H1 (cell line): ENCODE data around the gene VPS37C. TPM values are rescaled to one million over a fixed set of nuclear protein-coding genes. Genes with fewer than 3 reads are reported as not detected.

Experiments
- CTCF ChIA-PET: fragments of 300-600 bp; sonication (Branson Sonifier 250); formaldehyde crosslinking; loops from one replicate; lab custom pipeline; 2021; ENCODE audit not compliant: partially characterized antibody; lab: Charles Lee
- POLR2A ChIA-PET: fragments of 300-600 bp; sonication (Branson Sonifier 250); formaldehyde crosslinking; loops from one replicate; lab custom pipeline; 2021; ENCODE audit warnings: inconsistent platforms; ENCODE audit not compliant: partially characterized antibody; lab: Charles Lee
- DNase-seq, 2 experiments: peaks; one replicate each; pipeline versions ENCODE4 v3.0.0 to v3.0.0-alpha.2; 2010 to 2022; ENCODE audit warnings: low spot score in 2 of 2, low read depth in 1 of 2, mixed read lengths in 1 of 2
- FAIRE-seq: peaks from 2 replicates; lab custom pipeline; 2011; peaks lifted over from hg19 to GRCh38; lab: Jason Lieb, UNC
- H2AFZ ChIP-seq: 2 replicates; pipeline ENCODE4 v1.8.1; 2012; ENCODE audit warnings: low read length, inconsistent platforms
- H2AK5ac ChIP-seq: 2 replicates; pipeline ENCODE4 v1.6.1; 2013; ENCODE audit warnings: low read depth, low read length
- H2BK120ac ChIP-seq: replicated peaks from 2 replicates; pipeline ENCODE3; 2013; ENCODE audit warnings: low read depth, low read length, inconsistent platforms
- H2BK12ac ChIP-seq: 2 replicates; pipeline ENCODE4 v1.6.1; 2013; ENCODE audit warnings: low read depth, low read length
- H2BK15ac ChIP-seq: 2 replicates; pipeline ENCODE4 v1.6.1; 2013; ENCODE audit warnings: low read length
- H2BK20ac ChIP-seq: 2 replicates; pipeline ENCODE4 v1.6.1; 2013; ENCODE audit warnings: low read length
- H2BK5ac ChIP-seq: 2 replicates; pipeline ENCODE4 v1.6.1; 2013; ENCODE audit warnings: low read depth, low read length
- H3K14ac ChIP-seq: 2 replicates; pipeline ENCODE4 v1.6.1; 2013; ENCODE audit warnings: inconsistent platforms; ENCODE audit not compliant: insufficient read length
- H3K18ac ChIP-seq: 2 replicates; pipeline ENCODE4 v1.6.1; 2013; ENCODE audit warnings: low read length; ENCODE audit errors: extremely low read depth
- H3K23ac ChIP-seq: 2 replicates; pipeline ENCODE4 v1.6.1; 2013; ENCODE audit warnings: inconsistent platforms; ENCODE audit not compliant: insufficient read length
- H3K23me2 ChIP-seq: 2 replicates; pipeline ENCODE4 v1.6.1; 2013; ENCODE audit warnings: low read depth, low read length
- H3K27ac ChIP-seq: 2 replicates; pipeline ENCODE4 v1.6.1; 2011; ENCODE audit warnings: low read depth, low read length, inconsistent platforms
- H3K27me3 ChIP-seq, 4 experiments: replicated peaks in 1 of 4; 1 replicate in 1 of 4; 2 replicates in 3 of 4; pipeline versions ENCODE4 v1.6.1 to v1.8.1; 2011 to 2013; ENCODE audit warnings: low read length in 3 of 4, mild to moderate bottlenecking in 3 of 4, inconsistent platforms in 2 of 4, mixed read lengths in 2 of 4, moderate library complexity in 1 of 4; ENCODE audit not compliant: control insufficient read depth in 3 of 4, insufficient read depth in 3 of 4; ENCODE audit errors: extremely low read depth in 1 of 4
- H3K36me3 ChIP-seq, 4 experiments: 2 replicates each; pipeline versions ENCODE4 v1.6.1 to v1.8.1; 2011 to 2013; ENCODE audit warnings: mild to moderate bottlenecking in 4 of 4, low read length in 3 of 4, moderate library complexity in 2 of 4, control low read depth in 1 of 4, inconsistent platforms in 1 of 4; ENCODE audit not compliant: insufficient read depth in 4 of 4, control insufficient read depth in 2 of 4
- H3K4ac ChIP-seq: replicated peaks from 2 replicates; pipeline ENCODE3; 2013; ENCODE audit warnings: low read length, low read depth, mixed read lengths, inconsistent platforms; ENCODE audit not compliant: insufficient read length
- H3K4me1 ChIP-seq, 4 experiments: replicated peaks in 1 of 4; 1 replicate in 1 of 4; 2 replicates in 3 of 4; pipeline versions ENCODE4 v1.6.1 to v1.8.1; 2011 to 2013; ENCODE audit warnings: low read length in 3 of 4, inconsistent platforms in 2 of 4, mixed read lengths in 1 of 4; ENCODE audit not compliant: insufficient read depth in 4 of 4, control insufficient read depth in 3 of 4
- H3K4me2 ChIP-seq, 2 experiments: 2 replicates each; pipeline versions ENCODE4 v1.6.1 to v1.8.1; 2011 to 2013; ENCODE audit warnings: low read depth in 2 of 2, low read length in 2 of 2, control low read depth in 1 of 2, inconsistent platforms in 1 of 2, mild to moderate bottlenecking in 1 of 2; ENCODE audit not compliant: insufficient read depth in 1 of 2
- H3K4me3 ChIP-seq, 4 experiments: fragments of 200-600, 300-600 bp in 1 of 4; sonication (generic), shearing (Covaris generic), sonication (Bioruptor Twin) in 1 of 4; 2 replicates each; pipeline versions ENCODE4 v1.5.1 to v1.8.1; 2011 to 2016; ENCODE audit warnings: low read length in 4 of 4, low read depth in 3 of 4, control low read depth in 2 of 4, inconsistent platforms in 2 of 4, mild to moderate bottlenecking in 2 of 4, mixed read lengths in 1 of 4, moderate library complexity in 1 of 4; ENCODE audit not compliant: insufficient read depth in 2 of 4; ENCODE audit errors: extremely low read depth in 1 of 4
- H3K56ac ChIP-seq: replicated peaks from 2 replicates; pipeline ENCODE3; 2013; ENCODE audit warnings: low read depth, mild to moderate bottlenecking, mixed read lengths, low read length, inconsistent platforms; ENCODE audit not compliant: insufficient read length
- H3K79me1 ChIP-seq: 2 replicates; pipeline ENCODE4 v1.6.1; 2013; ENCODE audit warnings: low read depth, low read length, control low read depth
- H3K79me2 ChIP-seq, 2 experiments: 2 replicates each; pipeline versions ENCODE4 v1.6.1 to v1.8.1; 2012 to 2013; ENCODE audit warnings: low read length in 2 of 2, mild to moderate bottlenecking in 2 of 2, inconsistent platforms in 1 of 2; ENCODE audit not compliant: insufficient read depth in 2 of 2, control insufficient read depth in 1 of 2
- H3K9ac ChIP-seq, 4 experiments: replicated peaks in 1 of 4; 1 replicate in 1 of 4; 2 replicates in 3 of 4; pipeline versions ENCODE4 v1.6.1 to v1.8.1; 2011 to 2013; ENCODE audit warnings: low read depth in 3 of 4, low read length in 3 of 4, control low read depth in 2 of 4, mild to moderate bottlenecking in 2 of 4, moderate library complexity in 2 of 4, inconsistent platforms in 1 of 4; ENCODE audit errors: extremely low read depth in 1 of 4
- H3K9me3 ChIP-seq, 2 experiments: 2 replicates each; pipeline versions ENCODE4 v1.6.1 to v1.8.1; 2012 to 2013; ENCODE audit warnings: mild to moderate bottlenecking in 2 of 2, moderate library complexity in 2 of 2, control low read depth in 1 of 2, inconsistent platforms in 1 of 2, low read depth in 1 of 2, low read length in 1 of 2, mixed read lengths in 1 of 2; ENCODE audit not compliant: insufficient read depth in 2 of 2
- H4K20me1 ChIP-seq, 2 experiments: replicated peaks in 1 of 2; 2 replicates each; pipeline versions ENCODE3 to v1.8.1; 2011 to 2013; ENCODE audit warnings: inconsistent platforms in 2 of 2, low read length in 2 of 2, mild to moderate bottlenecking in 1 of 2; ENCODE audit not compliant: insufficient read depth in 2 of 2, control insufficient read depth in 1 of 2
- H4K5ac ChIP-seq: 2 replicates; pipeline ENCODE4 v1.6.1; 2013; ENCODE audit warnings: low read length, low read depth, mixed read lengths, inconsistent platforms; ENCODE audit not compliant: insufficient read length
- H4K8ac ChIP-seq: 2 replicates; pipeline ENCODE4 v1.8.0; 2013; ENCODE audit warnings: mild to moderate bottlenecking, moderate library complexity, low read length, inconsistent platforms; ENCODE audit not compliant: insufficient read depth; ENCODE audit errors: extremely low read depth
- H4K91ac ChIP-seq: replicated peaks from 2 replicates; pipeline ENCODE3; 2013; ENCODE audit warnings: low read length, mixed read lengths, inconsistent platforms; ENCODE audit not compliant: insufficient read length
- KDM5A ChIP-seq: fragments of 200-600 bp; IDR thresholded peaks from 2 replicates; pipeline ENCODE4 v1.7.1; 2012; ENCODE audit warnings: mild to moderate bottlenecking, low read length, inconsistent platforms, mixed read lengths
- RAD21 ChIP-seq, 2 experiments: IDR thresholded peaks in 1 of 2; conservative IDR thresholded peaks in 1 of 2; 2 replicates each; pipeline ENCODE4 v1.6.1; 2011; ENCODE audit warnings: low read depth in 2 of 2, low read length in 2 of 2, improper control_type of control experiment in 1 of 2, inconsistent platforms in 1 of 2, mild to moderate bottlenecking in 1 of 2, moderate library complexity in 1 of 2
- SAP30 ChIP-seq: fragments of 300-600 bp; sonication (generic); IDR thresholded peaks from 2 replicates; pipeline ENCODE4 v1.7.1; 2012; ENCODE audit warnings: low read length, moderate library complexity, mild to moderate bottlenecking, inconsistent platforms; ENCODE audit not compliant: insufficient read depth, insufficient replicate concordance
- WGBS, 2 experiments: shearing (Covaris generic) in 1 of 2; methylation state at CpG; one replicate each; pipeline versions ENCODE4 v1.1.6 to v1.1.7; 2013 to 2015; ENCODE audit warnings: low lambda C conversion rate in 2 of 2, mixed read lengths in 2 of 2, inconsistent platforms in 1 of 2, low coverage in 1 of 2, missing lambda C conversion rate in 1 of 2; ENCODE audit not compliant: insufficient replicate concordance in 2 of 2, insufficient coverage in 1 of 2, insufficient read length in 1 of 2; ENCODE audit errors: extremely low coverage in 1 of 2, missing lambda C conversion rate in 1 of 2; 5-methylcytosine and 5-hydroxymethylcytosine counted together
- polyA plus RNA-seq, 7 experiments: library from polyadenylated mRNA; depleted of rRNA in 3 of 7; stranded (reverse) in 5 of 7; unstranded in 2 of 7; fragments of >200 nt in 5 of 7; fragments of 200-250 nt in 2 of 7; gene quantifications; 1 replicate in 5 of 7; 2 replicates in 1 of 7; 4 replicates in 1 of 7; pipeline versions ENCODE4 v1.2.1 to v1.2.3, GENCODE V29; 2011 to 2013; ENCODE audit warnings: missing spikeins in 2 of 7, mixed read lengths in 2 of 7
- total RNA-seq: library from RNA; stranded (reverse); fragmentation: NEBNext Ultra II Directional; extraction: Animal tissue kit (Norgen Biotek cat#: 25700); gene quantifications from 2 replicates; pipeline ENCODE4 v1.2.1, GENCODE V29; 2021

The VPS37C gene
- total and polyA plus RNA-seq, 2 of the 8 experiments (the other 6 are each of a cell fraction or from before 2014, with no cell fraction given): 12.9 to 21.0 TPM

GRCh38 chr11:61163714-61164605 is 2.7 kb upstream of the VPS37C start:
- Histone ChIP-seq H2BK120ac (no peak overlapping the region), H2BK12ac (no peak overlapping the region), H4K20me1 (no peaks in the 10 kb centered on the region), H3K18ac (no peak overlapping the region), H3K23ac (no peak overlapping the region), H4K91ac (no peak overlapping the region), H3K36me3 (no peaks in the 10 kb centered on the region), H2BK15ac (no peak overlapping the region), H3K27me3 (no peaks in the 10 kb centered on the region), H3K4me1 (peaks cover 0 to 7% (median 2%) of the 10 kb centered on the region in 4 experiments; a peak in 3 of 7 replicates), H2AK5ac (no peak overlapping the region), H3K9ac (no peak overlapping the region), H3K79me2 (peaks cover 2 to 16% of the 10 kb centered on the region in 2 experiments; a peak in 2 of 4 replicates), H3K79me1 (no peaks in the 10 kb centered on the region; the same call in 1 of the 2 replicates), H2BK20ac (no peak overlapping the region), H4K8ac (no peak overlapping the region), H2AFZ (no peak overlapping the region), H3K4me2 (no peak overlapping the region), H3K14ac (no peak overlapping the region), H3K4me3 (no peak overlapping the region), H3K56ac (no peak overlapping the region), H3K27ac (no peak overlapping the region), H3K4ac (no peak overlapping the region), H3K23me2 (peaks cover 6% of the 10 kb centered on the region), H2BK5ac (no peak overlapping the region), H3K9me3 (peaks cover 3 to 4% of the 10 kb centered on the region in 2 experiments; a peak in 1 of 4 replicates), H4K5ac (no peak overlapping the region)
- 80% methylated on average over 13 of the region's 13 CpGs; no CpG with 5 or more reads in 1 of the 2 experiments for WGBS, 2 experiments
- DNase-seq: no peak
- FAIRE-seq: no peak
- POLR2A ChIA-PET: no interaction called here
- CTCF ChIA-PET: no interaction called here
- TF ChIP-seq KDM5A (no peak), RAD21 (IDR thresholded peaks at IDR 0.05 in 1 of 2, conservative IDR thresholded peaks at IDR 0.05 in 1 of 2; ENCODE audit: low read depth in 2 of 2, low read length in 2 of 2) (no peak), SAP30 (no peak)
